ENCODE data around the gene IQGAP3.

GRCh38 chr1:156480016-156480370 is 92.4 kb downstream of the IQGAP3 start:
- TF ChIP-seq CTCF (conservative IDR thresholded peaks at IDR 0.05; ENCODE audit: low read depth in 2 of 2) (peak; percentile 34 to 58), CREB1 (CRISPR knock-in tag; IDR thresholded peaks at IDR 0.05; ENCODE audit: low read depth) (no peak), EZH2 (IDR thresholded peaks at IDR 0.05; ENCODE audit: low read depth, unreplicated experiment) (no peak), EZH2phosphoT487 (IDR thresholded peaks at IDR 0.05; ENCODE audit: unreplicated experiment) (no peak), ZNF331 (CRISPR knock-in tag; IDR thresholded peaks at IDR 0.05; ENCODE audit: low read depth) (no peak), REST (IDR thresholded peaks at IDR 0.05; ENCODE audit: unreplicated experiment) (no peak), POLR2AphosphoS5 (IDR thresholded peaks at IDR 0.05; ENCODE audit: low read depth) (no peak), ETS1 (IDR thresholded peaks at IDR 0.05) (no peak)

Measured in GM23338 (cell line).